Right hindlimb (tissue), 1 donor: Measurements from ENCODE around the gene SEL1L3.
A peak's percentile ranks its signal among the peaks of the same experiment; 100 is the strongest.

Experiments
- DNase-seq: peaks from one replicate; pipeline ENCODE4 v3.0.0-alpha.2; 2018

Gene SEL1L3

GRCh38 chr4:25786497-25787065 lies 76.2 kb downstream of the SEL1L3 start:
- DNase-seq = no peak

- DNase-seq = no peak
These were observed 78.8 kb downstream of the SEL1L3 start for GRCh38 chr4:25783943-25784342.

- no peak for DNase-seq
These were observed 79.7 kb downstream of the SEL1L3 start for GRCh38 chr4:25783126-25783525.

- DNase-seq = no peak
These were observed 80.3 kb downstream of the SEL1L3 start for GRCh38 chr4:25782482-25782881.

- no peak for DNase-seq
These were observed 83.8 kb downstream of the SEL1L3 start for GRCh38 chr4:25779021-25779420.

- no peak for DNase-seq
These were observed 86.0 kb downstream of the SEL1L3 start for GRCh38 chr4:25776795-25777194.

- no peak for DNase-seq
These were observed 87.6 kb downstream of the SEL1L3 start for GRCh38 chr4:25775166-25775565.

- no peak for DNase-seq
These were observed 89.4 kb downstream of the SEL1L3 start for GRCh38 chr4:25773358-25773757.

- DNase-seq = no peak
These were observed 91.1 kb downstream of the SEL1L3 start for GRCh38 chr4:25771672-25772071.

GRCh38 chr4:25770847-25771246 lies 91.9 kb downstream of the SEL1L3 start:
- DNase-seq = no peak

- DNase-seq = peak; percentile 53
These were observed 93.5 kb downstream of the SEL1L3 start for GRCh38 chr4:25769251-25769650.

GRCh38 chr4:25767877-25768725 lies 94.7 kb downstream of the SEL1L3 start:
- DNase-seq = peak; percentile 81

GRCh38 chr4:25760518-25761157 lies 102.2 kb downstream of the SEL1L3 start:
- no peak for DNase-seq

GRCh38 chr4:25760048-25760447 lies 102.7 kb downstream of the SEL1L3 start:
- no peak for DNase-seq

GRCh38 chr4:25759101-25759500 lies 103.7 kb downstream of the SEL1L3 start:
- no peak for DNase-seq

- DNase-seq = no peak
These were observed 105.3 kb downstream of the SEL1L3 start for GRCh38 chr4:25757452-25757851.

GRCh38 chr4:25756503-25756902 lies 106.3 kb downstream of the SEL1L3 start:
- DNase-seq = no peak

GRCh38 chr4:25755911-25756310 lies 106.9 kb downstream of the SEL1L3 start:
- no peak for DNase-seq

GRCh38 chr4:25753239-25753638 lies 109.5 kb downstream of the SEL1L3 start:
- DNase-seq = no peak

GRCh38 chr4:25750874-25751273 lies 111.9 kb downstream of the SEL1L3 start:
- no peak for DNase-seq

- DNase-seq = no peak
These were observed 113.5 kb downstream of the SEL1L3 start for GRCh38 chr4:25749150-25749794.

- no peak for DNase-seq
These were observed 118.8 kb downstream of the SEL1L3 start for GRCh38 chr4:25743971-25744370.

- DNase-seq = no peak
These were observed 133.2 kb downstream of the SEL1L3 start for GRCh38 chr4:25729564-25729963.

GRCh38 chr4:25728886-25729285 lies 133.9 kb downstream of the SEL1L3 start:
- no peak for DNase-seq
